Aorta (tissue), 5 donors: ENCODE measurements around the gene ABCG4. TPM values are rescaled to one million over a fixed set of nuclear protein-coding genes. Genes with fewer than 3 reads are reported as not detected.

ENCODE experiments used
- ATAC-seq: fragments of 200-7000 bp; cut with Tn5 transposase; one replicate; pipeline ENCODE4 v1.9.1; 2022; ENCODE audit warnings: moderate library complexity; ENCODE audit not compliant: low FRiP score
- DNase-seq, 2 donors: peaks; one replicate each; pipeline ENCODE4 v3.0.0-alpha.2; 2020
- H3K27ac ChIP-seq, 2 donors: one replicate each; pipeline ENCODE4 v1.5.1; 2013; ENCODE audit warnings: low read length in 2 of 2, mild to moderate bottlenecking in 2 of 2, moderate library complexity in 2 of 2, control low read depth in 1 of 2, inconsistent platforms in 1 of 2, low read depth in 1 of 2
- H3K27me3 ChIP-seq, 2 donors: one replicate each; pipeline ENCODE4 v1.6.1; 2013; ENCODE audit warnings: control low read depth in 1 of 2, low read length in 1 of 2, mild to moderate bottlenecking in 1 of 2, moderate library complexity in 1 of 2; ENCODE audit not compliant: insufficient read depth in 2 of 2, control insufficient read depth in 1 of 2
- H3K36me3 ChIP-seq, 2 donors: one replicate each; pipeline ENCODE4 v1.6.1; 2013; ENCODE audit warnings: control low read depth in 1 of 2, low read length in 1 of 2, mild to moderate bottlenecking in 1 of 2; ENCODE audit not compliant: insufficient read depth in 2 of 2, control insufficient read depth in 1 of 2
- H3K4me1 ChIP-seq, 2 donors: one replicate each; pipeline ENCODE4 v1.6.1; 2013; ENCODE audit warnings: low read length in 2 of 2, control low read depth in 1 of 2, mild to moderate bottlenecking in 1 of 2, moderate library complexity in 1 of 2; ENCODE audit not compliant: insufficient read depth in 2 of 2, control insufficient read depth in 1 of 2
- H3K4me3 ChIP-seq, 2 donors: one replicate each; pipeline ENCODE4 v1.5.1; 2013; ENCODE audit warnings: low read length in 2 of 2, control low read depth in 1 of 2, mild to moderate bottlenecking in 1 of 2
- H3K9me3 ChIP-seq: one replicate; pipeline ENCODE4 v1.6.1; 2013; ENCODE audit warnings: mild to moderate bottlenecking, low read length; ENCODE audit not compliant: control insufficient read depth
- WGBS, 2 donors: extraction: QIAGEN DNeasy Blood & Tissue Kit; methylation state at CpG; one replicate each; pipeline ENCODE4 v1.1.7; 2013; 5-methylcytosine and 5-hydroxymethylcytosine counted together
- intact Hi-C, 2 donors: fragments of 100-400 bp; cut with DNase I; formaldehyde crosslinking; loops; one replicate each; pipeline versions ENCODE4 v1.14.2 to v1.15.0; 2022
- polyA plus RNA-seq, 2 donors: library from polyadenylated mRNA; stranded (reverse); fragments of 200-250 nt; gene quantifications; one replicate each; pipeline ENCODE4 v1.2.3, GENCODE V29; 2013
- total RNA-seq, 2 donors: library from RNA; stranded (reverse); fragmentation: NEBNext Ultra II Directional; extraction: Animal tissue kit (Norgen Biotek cat#: 25700); gene quantifications; one replicate each; pipeline ENCODE4 v1.2.1, GENCODE V29; 2021
- donor health status: healthy with polysubstance abuse.
- donor health status: Bipolar disorder and iron deficiency.
- donor health status: DM: no; HTN: no; CAD: no.
- donor health status: DM: no; HTN: no; CAD: no.
- donor health status: DM: yes; HTN: yes; CAD: no.

ABCG4 gene
- total and polyA plus RNA-seq, 4 donors = 0.45 to 0.75 (median 0.75) TPM; not detected in 1

DNA sequence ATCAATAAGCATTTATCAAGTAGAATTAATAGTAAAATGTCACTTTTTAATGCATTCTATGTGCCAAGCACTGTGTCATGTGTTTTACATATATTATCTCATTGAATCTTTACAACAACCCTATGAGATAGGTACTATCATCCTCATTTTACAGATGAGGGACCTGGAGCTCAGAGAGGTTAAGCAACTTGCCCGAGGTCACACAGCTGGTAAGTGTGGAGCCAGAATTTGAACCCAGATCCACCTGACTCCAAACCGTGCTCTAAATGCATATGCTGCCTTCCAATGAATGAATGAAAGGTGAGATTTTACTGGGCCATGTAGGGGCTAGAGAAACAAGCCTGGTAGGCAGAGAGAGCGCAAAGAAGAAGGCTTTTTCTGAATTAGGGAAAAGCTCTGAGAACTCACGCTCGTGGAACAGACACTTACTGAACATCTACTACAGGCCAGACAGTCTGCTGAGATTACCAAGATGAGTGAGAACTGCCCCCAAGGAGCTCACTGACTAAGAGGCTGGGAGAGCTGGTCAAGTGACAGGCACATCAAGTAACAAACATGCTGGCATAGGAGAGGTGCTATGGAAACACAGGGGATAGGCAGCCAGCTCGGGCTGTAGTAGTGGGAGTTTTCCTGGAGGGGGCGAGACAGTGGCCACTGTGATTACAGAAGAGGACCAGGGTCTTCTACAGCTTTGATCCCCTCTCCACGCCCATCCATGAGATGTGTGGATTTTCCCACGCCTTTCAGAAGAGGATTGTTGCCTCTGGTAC lies 4.4 kb downstream of the ABCG4 start:
- H3K36me3 ChIP-seq = no peaks in the 10 kb centered on the region
- no peak overlapping the region for H3K4me3 ChIP-seq
- WGBS, 2 donors = 87 to 93% methylated on average over 9 of the region's 9 CpGs
- intact Hi-C loops = no loop called here
- H3K27me3 ChIP-seq = no peaks in the 10 kb centered on the region
- ATAC-seq (no peak), DNase-seq (no peak)
- no peaks in the 10 kb centered on the region for H3K9me3 ChIP-seq
- H3K4me1 ChIP-seq = no peaks in the 10 kb centered on the region
- H3K27ac ChIP-seq = no peak overlapping the region

DNA sequence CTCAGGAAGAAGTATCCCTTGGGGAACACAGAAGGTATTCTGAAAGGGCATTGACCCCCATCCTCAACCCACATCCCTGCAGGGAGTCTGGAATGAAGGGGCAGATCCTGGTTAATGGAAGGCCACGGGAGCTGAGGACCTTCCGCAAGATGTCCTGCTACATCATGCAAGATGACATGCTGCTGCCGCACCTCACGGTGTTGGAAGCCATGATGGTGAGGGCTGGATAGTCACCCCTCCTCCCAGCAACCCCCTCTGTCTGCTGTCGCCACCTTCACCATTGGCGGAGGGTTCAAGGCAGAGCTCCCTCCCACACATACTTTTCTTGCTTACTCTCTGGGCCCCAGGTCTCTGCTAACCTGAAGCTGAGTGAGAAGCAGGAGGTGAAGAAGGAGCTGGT lies 5.3 kb downstream of the ABCG4 start:
- Histone ChIP-seq H3K27me3 (no peaks in the 10 kb centered on the region), H3K9me3 (no peaks in the 10 kb centered on the region), H3K36me3 (no peaks in the 10 kb centered on the region), H3K4me1 (no peaks in the 10 kb centered on the region), H3K27ac (no peak overlapping the region), H3K4me3 (no peak overlapping the region)
- intact Hi-C loops = no loop called here
- WGBS, 2 donors = 93 to 96% methylated on average over 6 of the region's 6 CpGs
- ATAC-seq = no peak
- no peak for DNase-seq

DNA sequence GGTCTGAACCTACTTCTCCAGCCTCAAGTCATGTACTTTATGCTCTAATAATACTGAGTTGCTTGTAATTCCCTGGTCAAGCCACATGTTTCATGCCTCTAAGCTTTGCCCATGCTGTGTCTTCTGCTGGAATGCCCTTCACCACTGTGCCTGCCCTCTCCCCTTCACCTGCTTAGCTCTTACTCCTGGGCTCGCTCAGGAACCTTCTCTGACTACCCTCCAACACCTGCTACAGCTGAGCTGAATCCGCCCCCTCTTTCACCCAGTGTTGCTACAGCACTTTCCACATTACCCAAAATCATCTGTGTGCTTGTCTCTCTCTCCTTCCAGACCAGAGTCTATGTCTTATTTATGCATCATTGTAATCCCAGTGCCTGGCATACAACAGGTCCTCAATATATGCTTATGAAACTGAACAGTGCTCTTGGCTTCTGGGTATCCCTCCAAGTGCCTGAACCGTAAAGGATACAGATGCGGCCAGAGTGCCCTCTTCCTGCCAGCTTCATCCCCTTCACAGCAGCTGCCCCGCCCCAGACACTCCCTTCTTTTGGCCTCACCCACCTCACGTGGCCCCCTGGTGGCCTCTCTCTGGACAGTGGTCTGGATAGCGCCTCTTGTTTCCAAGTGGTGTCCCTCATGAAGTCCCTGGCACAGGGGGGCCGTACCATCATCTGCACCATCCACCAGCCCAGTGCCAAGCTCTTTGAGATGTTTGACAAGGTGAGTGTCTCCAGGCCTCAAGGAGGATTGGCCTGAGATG lies 7.1 kb downstream of the ABCG4 start:
- intact Hi-C loops = no loop called here
- 67 to 68% methylated on average over 8 of the region's 8 CpGs for WGBS, 2 donors
- Histone ChIP-seq H3K4me3 (no peak overlapping the region), H3K9me3 (no peaks in the 10 kb centered on the region), H3K27me3 (no peaks in the 10 kb centered on the region), H3K27ac (no peak overlapping the region), H3K4me1 (no peaks in the 10 kb centered on the region), H3K36me3 (no peaks in the 10 kb centered on the region)
- DNase-seq (no peak), ATAC-seq (no peak)

DNA sequence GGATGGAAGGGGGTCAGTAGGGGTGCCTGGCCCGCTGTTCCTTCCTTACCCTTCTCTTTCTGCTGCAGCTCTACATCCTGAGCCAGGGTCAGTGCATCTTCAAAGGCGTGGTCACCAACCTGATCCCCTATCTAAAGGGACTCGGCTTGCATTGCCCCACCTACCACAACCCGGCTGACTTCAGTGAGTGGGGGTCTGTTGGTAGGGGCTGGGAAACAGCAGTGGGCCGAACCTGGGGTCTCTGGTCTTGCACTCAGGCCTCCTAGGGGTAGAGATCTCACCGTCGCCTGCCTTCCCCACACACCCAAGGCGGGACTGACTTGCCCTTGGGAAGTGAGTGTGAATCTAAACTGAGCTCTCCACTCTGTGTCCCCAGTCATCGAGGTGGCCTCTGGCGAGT lies 7.6 kb downstream of the ABCG4 start:
- intact Hi-C loops = no loop called here
- Histone ChIP-seq H3K36me3 (no peaks in the 10 kb centered on the region), H3K9me3 (no peaks in the 10 kb centered on the region), H3K4me1 (no peaks in the 10 kb centered on the region), H3K27ac (no peak overlapping the region), H3K27me3 (no peaks in the 10 kb centered on the region), H3K4me3 (no peak overlapping the region)
- 91 to 92% methylated on average over 10 of the region's 10 CpGs for WGBS, 2 donors
- ATAC-seq (no peak), DNase-seq (no peak)

DNA sequence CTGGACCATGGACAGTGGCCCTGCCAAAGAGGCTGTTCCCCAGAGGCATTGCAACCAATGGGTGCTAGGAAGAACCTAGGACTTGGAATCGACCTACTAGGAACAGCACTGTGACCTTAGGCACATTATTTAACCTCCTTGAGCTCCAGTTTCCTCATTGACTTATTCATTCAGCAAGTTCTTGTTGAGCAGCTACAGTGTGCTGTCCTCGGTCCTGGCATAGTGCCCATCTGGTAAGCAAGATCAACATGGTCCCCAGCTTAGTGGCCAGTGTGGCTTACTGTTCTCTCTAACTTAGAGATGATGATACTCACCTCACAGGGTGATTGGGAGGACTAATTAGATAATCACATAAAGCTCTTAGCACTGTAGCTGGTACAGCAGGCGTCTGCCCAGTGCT lies 8.2 kb downstream of the ABCG4 start:
- intact Hi-C loops = no loop called here
- WGBS, 2 donors = 57 to 58% methylated on average over 3 of the region's 3 CpGs
- no peak overlapping the region for H3K4me3 ChIP-seq
- no peak for DNase-seq
- H3K27ac ChIP-seq = no peak overlapping the region
- no peaks in the 10 kb centered on the region for H3K27me3 ChIP-seq
- no peaks in the 10 kb centered on the region for H3K36me3 ChIP-seq
- no peaks in the 10 kb centered on the region for H3K4me1 ChIP-seq
- no peaks in the 10 kb centered on the region for H3K9me3 ChIP-seq
- ATAC-seq = no peak

DNA sequence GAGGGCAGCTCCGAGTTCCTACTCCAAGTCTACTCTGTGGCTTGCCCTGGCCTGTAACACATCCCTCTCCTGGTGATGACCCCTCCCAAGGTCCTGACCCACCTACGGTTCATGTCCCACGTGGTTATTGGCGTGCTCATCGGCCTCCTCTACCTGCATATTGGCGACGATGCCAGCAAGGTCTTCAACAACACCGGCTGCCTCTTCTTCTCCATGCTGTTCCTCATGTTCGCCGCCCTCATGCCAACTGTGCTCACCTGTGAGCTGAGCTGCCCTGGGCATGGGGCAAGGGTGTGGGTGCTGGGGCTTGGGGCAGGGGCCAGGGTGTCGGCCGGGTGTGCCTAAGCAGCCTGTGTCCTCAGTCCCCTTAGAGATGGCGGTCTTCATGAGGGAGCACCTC lies 9.6 kb downstream of the ABCG4 start:
- no peak overlapping the region for H3K27ac ChIP-seq
- ATAC-seq = no peak
- H3K27me3 ChIP-seq = no peaks in the 10 kb centered on the region
- no peak for DNase-seq
- WGBS, 2 donors = 93 to 96% methylated on average over 13 of the region's 13 CpGs
- no peak overlapping the region for H3K4me3 ChIP-seq
- H3K9me3 ChIP-seq = no peaks in the 10 kb centered on the region
- no peaks in the 10 kb centered on the region for H3K4me1 ChIP-seq
- H3K36me3 ChIP-seq = no peaks in the 10 kb centered on the region
- intact Hi-C loops = no loop called here

DNA sequence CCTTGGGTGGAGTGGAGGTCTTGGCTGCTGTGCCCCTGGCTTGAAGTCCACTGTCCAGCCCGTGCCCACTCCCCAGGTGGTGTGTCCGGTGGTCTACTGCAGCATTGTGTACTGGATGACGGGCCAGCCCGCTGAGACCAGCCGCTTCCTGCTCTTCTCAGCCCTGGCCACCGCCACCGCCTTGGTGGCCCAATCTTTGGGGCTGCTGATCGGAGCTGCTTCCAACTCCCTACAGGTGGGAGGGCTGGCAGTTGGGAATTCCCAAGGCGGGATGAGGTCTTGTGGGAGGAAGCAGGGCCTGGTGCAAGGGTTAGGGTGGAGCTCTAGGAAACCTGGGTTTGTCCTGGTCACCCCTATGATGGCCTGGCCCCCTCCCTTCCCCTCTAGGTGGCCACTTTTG lies 11.3 kb downstream of the ABCG4 start:
- WGBS, 2 donors = 95 to 98% methylated on average over 9 of the region's 9 CpGs
- DNase-seq (no peak), ATAC-seq (no peak)
- H3K27ac ChIP-seq = no peak overlapping the region
- intact Hi-C loops = no loop called here
- no peaks in the 10 kb centered on the region for H3K9me3 ChIP-seq
- no peaks in the 10 kb centered on the region for H3K27me3 ChIP-seq
- H3K4me3 ChIP-seq = no peak overlapping the region
- H3K4me1 ChIP-seq = no peaks in the 10 kb centered on the region
- H3K36me3 ChIP-seq = no peaks in the 10 kb centered on the region

DNA sequence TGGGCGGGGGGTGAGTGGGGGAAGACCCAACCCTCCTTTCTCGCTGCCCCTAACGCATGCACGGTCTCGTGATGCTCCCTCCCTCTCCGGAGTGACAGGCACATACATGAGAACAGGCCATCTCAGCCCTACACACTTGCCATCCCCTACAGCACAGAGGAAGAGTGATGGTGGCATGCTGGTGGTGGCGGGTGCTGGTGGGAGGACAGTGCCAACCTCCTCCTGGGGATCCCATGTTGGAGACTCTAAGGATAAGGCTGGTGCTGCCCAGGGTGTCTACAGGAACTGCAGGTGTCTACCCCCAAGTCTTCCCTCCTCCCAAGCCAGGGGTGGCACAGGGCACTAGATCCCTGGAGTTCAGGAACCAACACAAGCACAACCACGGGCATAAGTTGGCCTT lies 13.0 kb downstream of the ABCG4 start:
- WGBS, 2 donors = 76 to 86% methylated on average over 8 of the region's 8 CpGs
- H3K9me3 ChIP-seq = no peaks in the 10 kb centered on the region
- intact Hi-C loops = no loop called here
- no peaks in the 10 kb centered on the region for H3K4me1 ChIP-seq
- DNase-seq (no peak), ATAC-seq (no peak)
- H3K27me3 ChIP-seq = no peaks in the 10 kb centered on the region
- H3K27ac ChIP-seq = no peak overlapping the region
- no peak overlapping the region for H3K4me3 ChIP-seq
- H3K36me3 ChIP-seq = no peaks in the 10 kb centered on the region
